Fibroblast of lung (primary cell): ENCODE results near the gene GHRL. TPM values are rescaled to one million over a fixed set of nuclear protein-coding genes. Genes with fewer than 3 reads are reported as not detected.

Experiments used
- DNase-seq, 2 donors: peaks; one replicate each; pipeline versions ENCODE4 v3.0.0 to v3.0.0-alpha.2; 2010; ENCODE audit warnings: low read depth in 2 of 2
- H2AFZ ChIP-seq: 2 replicates; pipeline ENCODE4 v1.5.1; 2012; ENCODE audit warnings: low read length, control low read depth, inconsistent platforms
- H3K27ac ChIP-seq: 2 replicates; pipeline ENCODE4 v1.5.1; 2011; ENCODE audit warnings: low read length, control low read depth; ENCODE audit not compliant: insufficient read depth
- H3K27me3 ChIP-seq: 2 replicates; pipeline ENCODE4 v1.5.1; 2011; ENCODE audit warnings: mild to moderate bottlenecking, low read length; ENCODE audit not compliant: control insufficient read depth, insufficient read depth
- H3K36me3 ChIP-seq: 2 replicates; pipeline ENCODE4 v1.5.1; 2011; ENCODE audit warnings: low read length; ENCODE audit not compliant: control insufficient read depth, insufficient read depth
- H3K4me1 ChIP-seq: 2 replicates; pipeline ENCODE4 v1.5.1; 2011; ENCODE audit warnings: low read length; ENCODE audit not compliant: control insufficient read depth, insufficient read depth; ENCODE audit errors: extremely low read depth
- H3K4me2 ChIP-seq: 2 replicates; pipeline ENCODE4 v1.5.1; 2011; ENCODE audit warnings: low read length, control low read depth; ENCODE audit not compliant: insufficient read depth; ENCODE audit errors: extremely low read depth
- H3K4me3 ChIP-seq, 4 experiments: fragments of 200-600 bp in 1 of 4; sonication (generic) in 1 of 4; replicated peaks in 1 of 4; 2 replicates each; pipeline ENCODE4 v1.5.1; 2011 to 2016; ENCODE audit warnings: low read length in 4 of 4, low read depth in 3 of 4, mild to moderate bottlenecking in 3 of 4, control low read depth in 2 of 4, inconsistent platforms in 1 of 4, mixed read lengths in 1 of 4; ENCODE audit not compliant: insufficient read depth in 1 of 4; ENCODE audit errors: control extremely low read depth in 1 of 4
- H3K79me2 ChIP-seq: 2 replicates; pipeline ENCODE4 v1.5.1; 2012; ENCODE audit warnings: mild to moderate bottlenecking, low read length, inconsistent platforms; ENCODE audit not compliant: control insufficient read depth, insufficient read depth
- H3K9ac ChIP-seq: 2 replicates; pipeline ENCODE4 v1.5.1; 2011; ENCODE audit warnings: mild to moderate bottlenecking, low read length, control low read depth; ENCODE audit not compliant: insufficient read depth
- H3K9me3 ChIP-seq: 2 replicates; pipeline ENCODE4 v1.5.1; 2012; ENCODE audit warnings: low read depth, low read length; ENCODE audit not compliant: control insufficient read depth, insufficient read depth
- H4K20me1 ChIP-seq: 2 replicates; pipeline ENCODE4 v1.5.1; 2011; ENCODE audit warnings: low read length; ENCODE audit not compliant: control insufficient read depth, insufficient read depth; ENCODE audit errors: extremely low read depth
- EZH2 ChIP-seq: IDR thresholded peaks from 2 replicates; pipeline ENCODE4 v1.5.1; 2012; ENCODE audit warnings: low read length, control low read depth, mild to moderate bottlenecking; ENCODE audit errors: missing control alignments
- polyA minus RNA-seq: library from RNA; depleted of rRNA, polyadenylated mRNA; stranded (reverse); fragments of >200 nt; gene quantifications from 2 replicates; pipeline ENCODE4 v1.2.3, GENCODE V29; 2011; ENCODE audit warnings: low replicate concordance
- polyA plus RNA-seq, 2 donors: library from polyadenylated mRNA; depleted of rRNA in 1 of 2; stranded (reverse) in 1 of 2; unstranded in 1 of 2; fragments of >200 nt; gene quantifications; 2 replicates each; pipeline ENCODE4 v1.2.1, GENCODE V29; 2011 to 2012; ENCODE audit warnings: missing spikeins in 1 of 2
- total RNA-seq: library from RNA; depleted of rRNA; stranded (reverse); fragments of >200 nt; gene quantifications from 2 replicates; pipeline ENCODE4 v1.2.1, GENCODE V29; 2014
- TF ChIP-seq, protein P1 (sequence below), 2 donors: IDR thresholded peaks in 1 of 2; conservative IDR thresholded peaks in 1 of 2; 1 replicate in 1 of 2; 2 replicates in 1 of 2; pipeline ENCODE4 v1.5.1; 2011 to 2012; ENCODE audit warnings: low read length in 2 of 2, control low read depth in 1 of 2, inconsistent platforms in 1 of 2, low read depth in 1 of 2, mild to moderate bottlenecking in 1 of 2

The GHRL gene, protein sequence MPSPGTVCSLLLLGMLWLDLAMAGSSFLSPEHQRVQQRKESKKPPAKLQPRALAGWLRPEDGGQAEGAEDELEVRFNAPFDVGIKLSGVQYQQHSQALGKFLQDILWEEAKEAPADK
- total RNA-seq: not detected in 2 replicates
- polyA plus RNA-seq: 0.10 TPM in 1 of 2 replicates, not detected in the other
- not detected in 2 replicates for polyA plus RNA-seq (2012)
- polyA minus RNA-seq: not detected in 2 replicates

DNA sequence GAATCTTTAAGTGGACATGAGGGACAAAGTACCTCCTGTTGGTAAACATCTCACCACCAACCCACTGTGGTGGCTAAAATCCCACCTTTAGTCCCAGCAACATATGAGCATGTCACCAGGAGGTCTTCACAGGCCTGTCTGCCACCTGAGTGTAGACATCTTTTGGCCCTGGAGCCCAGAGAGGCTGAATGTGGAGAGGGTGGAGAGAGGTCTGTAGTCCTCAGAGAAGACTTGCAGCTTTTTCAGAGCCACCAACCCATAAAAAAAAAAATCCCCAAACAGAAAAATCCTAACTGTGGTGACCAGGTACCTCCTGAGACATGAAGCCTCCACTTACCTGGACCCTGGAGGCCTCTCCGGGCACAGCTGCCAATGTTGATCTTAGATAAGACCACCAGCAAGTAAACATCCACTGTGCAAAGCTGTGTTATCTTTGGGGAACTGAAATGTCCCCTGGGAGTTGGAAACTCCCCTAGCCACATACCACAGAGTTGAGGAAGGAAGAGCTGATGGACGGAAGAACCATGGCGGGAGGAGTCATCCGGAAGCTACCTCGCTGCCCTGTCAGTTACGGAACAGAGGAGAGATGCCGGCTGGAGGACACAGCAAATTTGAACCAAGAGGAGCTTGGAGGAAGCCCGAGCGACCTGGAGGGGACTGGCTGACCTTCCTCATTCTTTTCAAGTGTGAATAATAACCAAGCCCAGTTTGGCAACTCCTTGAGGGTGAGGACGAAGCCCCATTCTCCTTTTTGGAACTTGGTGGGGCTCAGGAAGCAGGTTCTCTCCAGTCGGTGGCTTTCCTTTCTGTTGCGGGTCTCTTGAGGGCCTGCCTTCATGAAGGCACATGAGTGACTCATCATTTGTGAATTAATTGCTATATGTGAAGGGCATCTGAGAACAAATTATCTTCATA is at the start of gene GHRL:
Gene GHRL (minus strand): TSS at position 443 of the 915 bp plus-strand sequence. CDS start 2,767 bp downstream, outside the sequence.
- no peak within 1 kb of the TSS for H3K4me2 ChIP-seq
- H3K27ac ChIP-seq: no peak within 1 kb of the TSS
- H3K36me3 ChIP-seq: peaks cover 1% of the 10 kb centered on the region
- no peaks in the 10 kb centered on the region for H3K79me2 ChIP-seq
- no peak for DNase-seq
- no peak within 1 kb of the TSS for H2AFZ ChIP-seq
- no peaks in the 10 kb centered on the region for H4K20me1 ChIP-seq
- H3K9me3 ChIP-seq: no peaks in the 10 kb centered on the region
- no peaks in the 10 kb centered on the region for H3K4me1 ChIP-seq
- no peak within 1 kb of the TSS for H3K9ac ChIP-seq
- H3K27me3 ChIP-seq: no peaks in the 10 kb centered on the region
- no peak within 1 kb of the TSS for H3K4me3 ChIP-seq
- TF ChIP-seq EZH2: no peak
- TF ChIP-seq, protein P1, sequence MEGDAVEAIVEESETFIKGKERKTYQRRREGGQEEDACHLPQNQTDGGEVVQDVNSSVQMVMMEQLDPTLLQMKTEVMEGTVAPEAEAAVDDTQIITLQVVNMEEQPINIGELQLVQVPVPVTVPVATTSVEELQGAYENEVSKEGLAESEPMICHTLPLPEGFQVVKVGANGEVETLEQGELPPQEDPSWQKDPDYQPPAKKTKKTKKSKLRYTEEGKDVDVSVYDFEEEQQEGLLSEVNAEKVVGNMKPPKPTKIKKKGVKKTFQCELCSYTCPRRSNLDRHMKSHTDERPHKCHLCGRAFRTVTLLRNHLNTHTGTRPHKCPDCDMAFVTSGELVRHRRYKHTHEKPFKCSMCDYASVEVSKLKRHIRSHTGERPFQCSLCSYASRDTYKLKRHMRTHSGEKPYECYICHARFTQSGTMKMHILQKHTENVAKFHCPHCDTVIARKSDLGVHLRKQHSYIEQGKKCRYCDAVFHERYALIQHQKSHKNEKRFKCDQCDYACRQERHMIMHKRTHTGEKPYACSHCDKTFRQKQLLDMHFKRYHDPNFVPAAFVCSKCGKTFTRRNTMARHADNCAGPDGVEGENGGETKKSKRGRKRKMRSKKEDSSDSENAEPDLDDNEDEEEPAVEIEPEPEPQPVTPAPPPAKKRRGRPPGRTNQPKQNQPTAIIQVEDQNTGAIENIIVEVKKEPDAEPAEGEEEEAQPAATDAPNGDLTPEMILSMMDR (conservative IDR thresholded peaks at IDR 0.05 in 1 of 2, IDR thresholded peaks at IDR 0.05 in 1 of 2; ENCODE audit: low read depth in 1 of 2, low read length in 2 of 2): no peak

DNA sequence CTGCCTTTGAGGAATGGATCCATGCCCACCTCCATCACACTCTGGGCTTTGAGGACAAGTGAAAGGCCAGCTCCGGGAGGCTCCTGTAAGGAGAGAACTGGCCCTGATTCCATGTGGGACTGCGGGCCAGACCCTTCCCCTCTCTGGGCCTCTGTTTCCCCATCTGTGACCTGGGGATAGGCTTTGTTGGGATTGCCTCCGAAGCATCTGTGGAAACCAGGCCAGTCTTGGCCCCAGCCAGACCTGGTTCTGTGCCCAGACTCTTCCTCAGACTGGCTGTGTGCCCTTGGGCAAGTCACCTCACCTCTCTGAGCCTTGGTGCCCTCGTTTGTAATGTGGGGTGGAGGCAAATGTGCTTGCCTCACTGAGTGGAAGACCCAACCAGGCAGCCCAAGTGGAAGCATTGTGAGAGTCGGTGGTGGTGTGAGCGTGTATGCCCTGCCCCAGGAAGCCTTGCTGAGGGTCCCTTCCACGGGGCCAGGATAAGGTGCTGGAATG is 49.2 kb upstream of the GHRL start:
- H3K36me3 ChIP-seq: no peaks in the 10 kb centered on the region
- no peaks in the 10 kb centered on the region for H4K20me1 ChIP-seq
- no peaks in the 10 kb centered on the region for H3K4me1 ChIP-seq
- H3K27ac ChIP-seq: no peak overlapping the region
- no peak overlapping the region for H3K4me2 ChIP-seq
- no peak overlapping the region for H3K9ac ChIP-seq
- no peak for DNase-seq
- TF ChIP-seq EZH2: no peak
- TF ChIP-seq, protein P1 (conservative IDR thresholded peaks at IDR 0.05 in 1 of 2, IDR thresholded peaks at IDR 0.05 in 1 of 2; ENCODE audit: low read depth in 1 of 2, low read length in 2 of 2): no peak
- H2AFZ ChIP-seq: no peak overlapping the region
- no peaks in the 10 kb centered on the region for H3K79me2 ChIP-seq
- H3K4me3 ChIP-seq: no peak overlapping the region
- H3K27me3 ChIP-seq: no peaks in the 10 kb centered on the region
- no peaks in the 10 kb centered on the region for H3K9me3 ChIP-seq

DNA sequence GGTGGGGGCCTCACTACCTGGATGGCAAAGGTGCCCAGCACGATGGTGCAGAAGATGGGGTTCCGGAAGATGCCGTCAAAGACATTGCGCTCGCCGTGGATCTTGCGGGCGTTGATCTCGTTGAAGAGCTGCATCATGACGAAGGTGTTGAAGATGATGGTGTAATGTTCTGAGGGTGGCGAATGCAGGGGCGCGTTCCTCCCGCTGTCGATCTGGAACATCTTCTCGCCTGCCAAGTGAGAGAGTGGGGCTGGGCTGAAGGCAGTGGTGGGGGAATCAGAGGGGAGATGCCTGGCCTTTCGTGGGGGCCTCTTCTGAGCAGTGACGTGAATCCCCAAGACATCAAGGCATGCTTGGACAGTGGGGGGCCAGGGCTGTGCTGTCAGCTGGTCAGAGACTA is 47.7 kb upstream of the GHRL start:
- Histone ChIP-seq H3K4me1 (no peaks in the 10 kb centered on the region), H3K4me3 (no peak overlapping the region), H4K20me1 (no peaks in the 10 kb centered on the region), H3K9me3 (no peaks in the 10 kb centered on the region), H3K9ac (no peak overlapping the region), H3K27me3 (no peaks in the 10 kb centered on the region), H3K36me3 (no peaks in the 10 kb centered on the region), H3K79me2 (no peaks in the 10 kb centered on the region), H2AFZ (no peak overlapping the region), H3K27ac (no peak overlapping the region), H3K4me2 (no peak overlapping the region)
- DNase-seq: no peak
- TF ChIP-seq EZH2: no peak
- TF ChIP-seq, protein P1 (conservative IDR thresholded peaks at IDR 0.05 in 1 of 2, IDR thresholded peaks at IDR 0.05 in 1 of 2; ENCODE audit: low read depth in 1 of 2, low read length in 2 of 2): no peak
